Heart left ventricle (tissue), 16 donors: ENCODE results near the gene ST7. TPM values are rescaled to one million over a fixed set of nuclear protein-coding genes. Genes with fewer than 3 reads are reported as not detected.
"Not testable (repeated sequence)": the region's sequence is repeated elsewhere in the genome, so short reads cannot be mapped to it uniquely, and the experiment has no call there.

ENCODE experiments used
- ATAC-seq, 4 donors: fragments of 200-7000 bp; cut with Tn5 transposase; one replicate each; pipeline ENCODE4 v1.9.1; 2020 to 2022; ENCODE audit warnings: moderate library complexity in 4 of 4, mild to moderate bottlenecking in 3 of 4, moderate number of reproducible peaks in 1 of 4
- DNase-seq, 5 donors: peaks; one replicate each; pipeline ENCODE4 v3.0.0-alpha.2; 2020
- H3K27ac ChIP-seq, 12 donors: fragments of 200-600 bp; sonication (generic) in 4 of 12; one replicate each; pipeline versions ENCODE4 v1.5.0 to v1.8.0; 2016 to 2022; ENCODE audit warnings: mild to moderate bottlenecking in 2 of 12
- H3K27me3 ChIP-seq, 9 donors: fragments of 200-600 bp; sonication (generic) in 2 of 9; one replicate each; pipeline versions ENCODE4 v1.5.1 to v1.8.0; 2016 to 2022; ENCODE audit warnings: mild to moderate bottlenecking in 3 of 9
- H3K36me3 ChIP-seq, 9 donors: fragments of 200-600 bp; sonication (generic) in 2 of 9; one replicate each; pipeline versions ENCODE4 v1.5.0 to v1.8.0; 2018 to 2022; ENCODE audit warnings: mild to moderate bottlenecking in 2 of 9
- H3K4me1 ChIP-seq, 12 donors: fragments of 200-600 bp; sonication (generic) in 4 of 12; one replicate each; pipeline versions ENCODE4 v1.5.0 to v1.8.0; 2016 to 2022; ENCODE audit warnings: mild to moderate bottlenecking in 3 of 12
- H3K4me3 ChIP-seq, 12 donors: fragments of 200-600 bp; sonication (generic) in 4 of 12; one replicate each; pipeline versions ENCODE4 v1.5.0 to v1.8.0; 2017 to 2022; ENCODE audit warnings: mild to moderate bottlenecking in 9 of 12, moderate library complexity in 4 of 12
- H3K9me3 ChIP-seq, 12 donors: fragments of 200-600 bp; sonication (generic) in 4 of 12; one replicate each; pipeline versions ENCODE4 v1.5.0 to v1.8.0; 2016 to 2022; ENCODE audit warnings: mild to moderate bottlenecking in 1 of 12
- CTCF ChIP-seq, 12 donors: fragments of 200-600 bp; sonication (generic) in 4 of 12; IDR thresholded peaks; one replicate each; pipeline versions ENCODE4 v1.5.0 to v1.8.0; 2018 to 2022; ENCODE audit warnings: antibody characterized with exemption in 12 of 12, mild to moderate bottlenecking in 5 of 12
- POLR2A ChIP-seq, 2 donors: fragments of 450-650 bp; IDR thresholded peaks; one replicate each; pipeline ENCODE4 v1.6.1; 2017; ENCODE audit warnings: antibody characterized with exemption in 2 of 2, mild to moderate bottlenecking in 2 of 2, moderate library complexity in 2 of 2
- WGBS, 4 donors: extraction: QIAGEN DNeasy Blood & Tissue Kit in 2 of 4; methylation state at CpG; one replicate each; pipeline versions ENCODE4 v1.1.5 to v1.1.7; 2013 to 2018; 5-methylcytosine and 5-hydroxymethylcytosine counted together
- intact Hi-C, 10 donors: fragments of 100-400 bp; cut with DNase I; formaldehyde crosslinking; loops; one replicate each; pipeline versions ENCODE4 v1.11.1 to v1.14.2; 2022
- polyA plus RNA-seq, 2 donors: library from polyadenylated mRNA; stranded (reverse); fragments of 200-250 nt; gene quantifications; one replicate each; pipeline ENCODE4 v1.2.3, GENCODE V29; 2013
- total RNA-seq, 9 donors: library from RNA; depleted of rRNA in 2 of 9; stranded (reverse); fragments of >200 nt in 2 of 9; fragmentation: NEBNext Ultra II Directional in 3 of 9; extraction: Animal tissue kit (Norgen Biotek cat#: 25700) in 3 of 9; gene quantifications; one replicate each; pipeline versions ENCODE4 v1.1.0 to v1.2.4, GENCODE V29; 2016 to 2023
- donor health status: ischemic (EF 13 %, LVEDD 7.1; RV severe dilation, severe dysfunction).
- donor health status: healthy with polysubstance abuse.
- donor health status: DM: no; HTN: yes; CAD: no.
- donor health status: DM: no; HTN: no; CAD: no.
- donor health status: ischemic (EF 25% LVEDD 6.9; RV normal size, moderate dysfunction).
- donor health status: ischemic (EF 25% LVEDD 5.7; RV mildly dilated, moderate dysfunction).
- donor health status: healthy.
- donor health status: DM: yes; HTN: yes; CAD: no.
- donor health status: ischemic (EF 35%, LVEDD 5.7; RV mildly dilated, moderate dysfunction).
- donor health status: nonischemic (EF 11% LVEDD 7.7; RV severe dilation, severe dysfunction).
- donor health status: DM: yes; HTN: yes; CAD: no.
- donor health status: PGD.
- donor health status: ischemic (EF 29% LVEDD 5.4; RV normal size, mild dysfunction).
- donor health status: nonischemic (EF 23%, LVEDD 6.1; RV moderate dilation, normal function).

Gene ST7
- total and polyA plus RNA-seq, 11 donors, result 16.0 to 41.3 (median 25.5) TPM

- DNase-seq (no peak), ATAC-seq (no peak)
- H3K27me3 ChIP-seq, result no peaks in the 10 kb centered on the region
- H3K4me1 ChIP-seq, result peaks cover 0 to 9% (median 0%) of the 10 kb centered on the region in 12 donors
- H3K4me3 ChIP-seq, result no peak overlapping the region
- intact Hi-C loops, result loop anchor here in 7 of 10 donors (5.0 to 10.0 kb wide), 4 partner anchors 50 to 185 kb away; no protein-coding TSS in a partner anchor
- H3K9me3 ChIP-seq, result no peaks in the 10 kb centered on the region
- no peak overlapping the region for H3K27ac ChIP-seq
- TF ChIP-seq CTCF (IDR thresholded peaks at IDR 0.05) (no peak), POLR2A (IDR thresholded peaks at IDR 0.05) (no peak)
- H3K36me3 ChIP-seq, result no peaks in the 10 kb centered on the region
- WGBS, 4 donors, result 94 to 97% (median 95%) methylated on average over 7 of the region's 7 CpGs
Observed at GRCh38 chr7:116932566-116932965, 20.7 kb upstream of the ST7 start.

- ATAC-seq (no peak), DNase-seq (no peak)
- H3K4me1 ChIP-seq, result peaks cover 0 to 9% (median 0%) of the 10 kb centered on the region in 12 donors
- TF ChIP-seq CTCF (IDR thresholded peaks at IDR 0.05), result no peak
- TF ChIP-seq POLR2A (IDR thresholded peaks at IDR 0.05), result no peak
- H3K27me3 ChIP-seq, result no peaks in the 10 kb centered on the region
- no peaks in the 10 kb centered on the region for H3K36me3 ChIP-seq
- H3K27ac ChIP-seq, result no peak overlapping the region
- intact Hi-C loops, result loop anchor here in 7 of 10 donors (5.0 to 10.0 kb wide), 4 partner anchors 49 to 184 kb away; no protein-coding TSS in a partner anchor
- no peak overlapping the region for H3K4me3 ChIP-seq
- H3K9me3 ChIP-seq, result no peaks in the 10 kb centered on the region
- WGBS, 4 donors, result 79 to 98% (median 97%) methylated on average over 3 of the region's 3 CpGs
Observed at GRCh38 chr7:116933465-116933864, 19.8 kb upstream of the ST7 start.

GRCh38 chr7:116934580-116934979, 18.7 kb upstream of the ST7 start:
- H3K4me3 ChIP-seq, result no peak overlapping the region
- H3K27me3 ChIP-seq, result no peaks in the 10 kb centered on the region
- H3K27ac ChIP-seq, result no peak overlapping the region
- no peaks in the 10 kb centered on the region for H3K9me3 ChIP-seq
- ATAC-seq, result no peak
- TF ChIP-seq CTCF (IDR thresholded peaks at IDR 0.05) (no peak), POLR2A (IDR thresholded peaks at IDR 0.05) (no peak)
- H3K4me1 ChIP-seq, result peaks cover 0 to 9% (median 0%) of the 10 kb centered on the region in 12 donors
- intact Hi-C loops, result loop anchor here in 7 of 10 donors (5.0 to 10.0 kb wide), 4 partner anchors 48 to 183 kb away; no protein-coding TSS in a partner anchor
- 63 to 70% (median 64%) methylated on average over 2 of the region's 2 CpGs for WGBS, 4 donors
- H3K36me3 ChIP-seq, result no peaks in the 10 kb centered on the region
- DNase-seq, result no peak

GRCh38 chr7:116936844-116937243, 16.5 kb upstream of the ST7 start:
- H3K4me1 ChIP-seq, H3K9me3 ChIP-seq, H3K4me3 ChIP-seq, ATAC-seq, H3K36me3 ChIP-seq, DNase-seq, H3K27me3 ChIP-seq, H3K27ac ChIP-seq: not testable (repeated sequence)
- 65 to 80% (median 76%) methylated on average over 4 of the region's 4 CpGs for WGBS, 4 donors
- intact Hi-C loops, result loop anchor here in 3 of 10 donors (10.0 kb wide), 1 partner anchor 48 kb away; no protein-coding TSS in a partner anchor

- no peaks in the 10 kb centered on the region for H3K36me3 ChIP-seq
- intact Hi-C loops, result loop anchor here in 3 of 10 donors (10.0 kb wide), 1 partner anchor 46 kb away; no protein-coding TSS in a partner anchor
- H3K9me3 ChIP-seq, result no peaks in the 10 kb centered on the region
- H3K4me3 ChIP-seq, result no peak overlapping the region
- H3K27me3 ChIP-seq, result no peaks in the 10 kb centered on the region
- DNase-seq (no peak), ATAC-seq (no peak)
- TF ChIP-seq CTCF (IDR thresholded peaks at IDR 0.05) (no peak), POLR2A (IDR thresholded peaks at IDR 0.05) (no peak)
- H3K27ac ChIP-seq, result no peak overlapping the region
- H3K4me1 ChIP-seq, result no peaks in the 10 kb centered on the region
- WGBS, 4 donors, result 87 to 95% (median 92%) methylated on average over 2 of the region's 2 CpGs
Observed at GRCh38 chr7:116938678-116939077, 14.6 kb upstream of the ST7 start.
